Daoy (cell line): ENCODE measurements around the gene ACOT13. TPM values are rescaled to one million over a fixed set of nuclear protein-coding genes. Genes with fewer than 3 reads are reported as not detected.
"Not testable (repeated sequence)": the region's sequence is repeated elsewhere in the genome, so short reads cannot be mapped to it uniquely, and the experiment has no call there.

ENCODE experiments used
- DNase-seq: peaks from one replicate; pipeline ENCODE4 v3.0.0-alpha.2; 2015; ENCODE audit warnings: low read depth
- total RNA-seq: library from RNA; depleted of rRNA; stranded (reverse); fragments of >200 nt; shearing (Covaris generic); gene quantifications from 2 replicates; pipeline ENCODE4 v1.2.3, GENCODE V29; 2014

ACOT13 gene
- total RNA-seq, 1 experiment from 2014 or later, result 9.7 TPM

DNA sequence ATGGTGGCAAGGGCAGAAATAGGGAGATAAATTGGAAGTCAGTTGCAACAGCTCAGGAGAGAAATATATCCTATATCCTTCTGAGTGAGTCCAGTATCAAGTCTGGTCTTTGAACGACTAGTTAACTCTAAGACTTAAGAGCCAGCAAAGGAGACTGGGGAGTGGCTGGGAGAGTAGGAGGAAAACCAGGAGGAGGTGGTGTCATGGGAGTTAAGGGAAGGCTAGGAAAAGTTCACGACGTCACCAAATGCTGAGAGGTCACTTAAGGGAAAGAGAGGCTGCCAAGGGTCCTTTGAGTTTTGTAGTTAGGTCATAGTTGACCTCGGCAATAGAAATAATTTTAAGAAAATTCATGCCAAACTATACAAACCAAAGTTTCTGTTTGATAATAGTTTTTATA, 25.1 kb downstream of the ACOT13 start:
- DNase-seq, result no peak

DNA sequence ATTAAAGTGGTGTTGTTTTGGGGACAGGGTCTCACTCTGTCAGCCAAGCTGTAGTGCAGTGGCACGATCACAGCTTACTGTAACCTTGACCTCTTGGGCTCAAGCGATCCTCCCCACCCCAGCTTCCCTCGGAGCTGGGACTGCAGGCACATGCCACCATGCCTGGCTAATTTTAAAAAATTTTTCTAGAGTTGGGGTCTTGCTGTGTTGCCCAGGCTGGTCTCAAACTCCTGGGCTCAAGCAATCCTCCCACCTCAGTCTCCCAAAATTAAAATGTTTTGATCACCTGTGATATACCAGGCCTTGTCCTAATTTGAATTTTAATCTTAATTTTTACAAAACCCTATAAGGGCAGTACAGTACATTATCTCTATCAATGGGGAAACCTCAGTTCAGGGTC, 25.5 kb downstream of the ACOT13 start:
- no peak for DNase-seq

DNA sequence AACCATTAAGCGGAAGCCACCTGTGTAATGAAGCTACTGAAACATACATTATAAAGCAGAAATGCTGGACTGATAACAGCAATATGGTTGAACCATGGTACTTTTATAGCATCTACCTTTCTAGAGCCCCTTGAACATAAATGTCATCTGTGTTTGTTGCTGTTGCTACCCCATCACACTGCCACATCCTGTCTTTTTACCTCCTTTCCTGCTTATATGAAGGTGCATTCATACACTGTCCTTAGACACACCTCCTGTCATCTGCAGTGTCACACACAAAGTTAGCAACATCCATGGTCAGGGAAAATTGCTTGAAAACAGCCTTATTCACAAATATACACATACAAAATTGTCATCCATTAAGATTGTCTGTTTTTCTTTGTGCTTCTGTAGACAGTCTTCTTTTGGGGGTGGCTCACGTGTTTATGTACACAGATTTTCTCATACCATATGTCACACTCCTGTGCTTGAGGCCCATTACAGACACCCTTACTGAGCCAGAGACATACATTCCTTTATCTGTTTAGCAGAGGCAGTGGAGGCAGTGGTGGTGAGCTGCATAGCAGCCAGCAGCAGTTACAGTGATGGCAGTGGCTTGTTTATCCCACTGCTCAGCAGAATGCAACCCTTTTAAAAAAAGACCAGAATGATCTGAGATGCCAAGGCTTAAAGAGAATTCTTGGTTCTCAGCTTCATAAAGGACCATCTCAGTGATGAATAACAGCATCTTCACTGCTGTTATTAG, 26.1 kb downstream of the ACOT13 start:
- DNase-seq, result no peak

DNA sequence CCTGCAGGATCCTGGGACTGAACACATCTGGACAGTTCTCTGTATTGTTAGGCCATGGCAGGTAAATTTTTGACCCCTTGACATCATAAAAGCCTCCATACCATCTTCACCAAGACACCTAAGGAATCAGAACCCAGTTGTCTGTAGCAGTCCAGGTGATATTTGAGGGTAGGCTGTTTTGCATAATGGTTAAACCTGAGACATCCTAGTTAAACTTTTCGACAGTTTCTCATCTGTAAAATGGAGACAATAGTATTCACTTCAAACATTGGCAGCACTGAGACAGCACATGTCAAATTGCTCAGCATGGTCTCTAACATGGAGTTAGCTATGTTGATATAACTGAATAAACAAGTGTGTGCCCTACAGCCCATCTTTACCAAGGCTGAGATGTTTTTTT, 27.3 kb downstream of the ACOT13 start:
- DNase-seq, result no peak

DNA sequence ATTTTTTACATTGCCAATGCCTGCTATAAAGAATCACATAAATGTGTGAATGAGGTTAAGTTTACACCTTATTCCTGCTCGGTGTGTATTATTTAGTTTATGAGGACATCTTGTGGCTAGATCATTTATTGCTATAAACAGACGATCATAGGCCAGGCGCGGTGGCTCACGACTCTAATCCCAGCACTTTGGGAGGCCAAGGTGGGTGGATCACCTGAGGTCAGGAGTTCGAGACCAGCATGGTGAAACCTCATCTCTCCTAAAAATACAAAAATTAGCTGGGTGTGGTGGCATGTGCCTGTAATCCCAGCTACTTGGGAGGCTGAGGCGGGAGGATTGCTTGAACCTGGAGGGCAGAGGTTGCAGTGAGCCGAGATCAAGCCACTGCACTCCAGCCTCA, 28.8 kb downstream of the ACOT13 start:
- DNase-seq, result peak; percentile 23

DNA sequence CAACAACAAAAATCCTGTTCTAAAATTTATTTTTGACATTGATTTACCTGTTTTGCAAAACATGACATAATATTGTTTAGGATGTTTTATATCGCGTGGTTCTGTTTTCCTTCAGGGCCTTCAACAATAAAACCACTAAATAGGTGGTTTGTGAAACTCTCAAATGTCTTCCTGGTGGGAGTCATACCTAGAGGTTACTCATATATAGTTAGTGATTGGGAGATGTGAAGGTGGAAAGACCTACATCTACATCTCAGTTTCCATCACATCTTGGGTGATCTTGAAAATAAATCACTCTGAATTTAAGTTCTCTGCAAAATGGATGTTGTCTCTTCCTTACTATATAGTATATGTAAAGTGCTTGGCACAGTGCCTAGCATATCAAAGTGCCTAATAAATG, 29.2 kb downstream of the ACOT13 start:
- no peak for DNase-seq

DNA sequence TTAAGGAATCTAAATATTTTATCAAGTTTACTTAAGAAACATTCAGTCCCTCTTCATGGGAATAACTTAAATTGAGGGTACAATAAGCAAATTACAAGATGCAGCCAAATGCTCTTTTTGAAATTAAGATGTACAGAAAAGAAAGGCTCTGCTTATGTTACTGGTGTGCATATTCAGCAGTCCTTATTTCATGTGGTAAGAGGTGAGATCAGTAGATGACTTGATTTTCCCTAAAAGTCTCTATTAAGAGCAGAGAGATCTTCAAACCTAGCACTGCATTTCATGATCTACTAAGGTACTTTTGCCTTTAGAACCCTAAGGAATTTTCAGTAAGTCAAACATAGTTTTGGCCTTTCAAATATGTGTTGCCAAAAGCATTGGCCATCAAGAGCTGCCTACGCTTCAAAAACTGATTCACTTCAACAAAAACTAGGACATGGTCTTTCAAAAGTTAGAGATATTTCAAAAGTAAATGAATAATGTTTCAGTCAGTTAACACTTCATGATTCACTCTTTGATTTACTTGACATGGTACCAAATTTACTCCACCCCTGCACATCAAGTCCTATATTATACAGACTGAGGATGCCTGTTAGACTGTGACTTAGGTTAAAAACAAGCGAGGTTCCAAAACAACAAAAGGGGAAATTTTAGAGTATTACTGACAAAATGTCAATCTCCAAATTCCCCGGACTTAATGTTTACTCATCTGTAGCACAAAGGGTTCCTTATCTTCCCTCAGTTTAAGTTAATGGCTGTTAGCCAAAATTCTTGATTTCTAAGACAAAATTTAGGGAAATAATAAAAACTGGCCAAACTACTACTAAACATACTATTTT, 32.9 kb downstream of the ACOT13 start:
- no peak for DNase-seq

DNA sequence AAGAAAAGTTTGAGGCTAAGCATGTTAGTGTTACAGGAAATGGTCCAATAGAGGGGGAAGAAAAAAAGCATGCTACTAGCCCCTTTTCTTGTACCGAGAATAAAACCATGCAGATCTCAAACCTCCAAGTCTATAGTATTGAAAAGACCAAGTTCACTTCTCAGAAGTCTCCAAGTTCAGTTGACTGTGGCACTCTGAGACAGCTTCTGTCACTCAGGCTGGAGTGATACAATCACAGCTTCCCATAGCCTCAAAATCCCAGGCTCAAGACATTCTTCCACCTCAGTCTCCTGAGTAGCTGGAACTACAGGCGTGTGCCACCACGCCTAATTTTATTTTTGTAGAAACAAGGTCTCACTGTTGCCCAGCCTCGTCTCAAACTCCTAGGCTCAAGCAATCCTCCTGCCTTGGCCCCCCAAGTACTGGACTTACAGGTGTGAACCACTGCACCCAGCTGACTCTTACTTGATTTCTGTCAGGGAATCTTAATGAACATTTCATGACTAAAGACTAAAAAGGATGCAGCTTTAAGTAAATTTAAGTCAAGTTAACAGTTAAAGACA, 35.9 kb downstream of the ACOT13 start:
- DNase-seq, result no peak

DNA sequence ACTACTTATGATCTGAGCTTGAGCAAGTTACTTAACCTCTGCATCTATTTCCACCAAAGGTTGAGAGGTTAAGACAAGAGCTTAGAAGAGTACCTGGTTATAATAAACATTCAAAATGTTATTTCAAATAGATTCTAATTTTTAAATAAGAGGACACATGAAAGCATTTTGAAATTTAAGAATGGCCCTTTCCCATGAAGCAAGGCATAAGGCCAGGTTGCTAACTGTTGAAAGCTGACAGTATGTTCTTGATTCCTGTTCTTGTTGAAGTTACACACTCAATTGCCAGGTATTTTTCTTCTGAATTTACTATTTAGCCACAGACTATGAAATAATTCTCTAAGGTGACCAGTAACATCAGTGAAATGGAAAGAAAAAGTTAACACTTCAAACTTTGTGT, 37.6 kb downstream of the ACOT13 start:
- no peak for DNase-seq

DNA sequence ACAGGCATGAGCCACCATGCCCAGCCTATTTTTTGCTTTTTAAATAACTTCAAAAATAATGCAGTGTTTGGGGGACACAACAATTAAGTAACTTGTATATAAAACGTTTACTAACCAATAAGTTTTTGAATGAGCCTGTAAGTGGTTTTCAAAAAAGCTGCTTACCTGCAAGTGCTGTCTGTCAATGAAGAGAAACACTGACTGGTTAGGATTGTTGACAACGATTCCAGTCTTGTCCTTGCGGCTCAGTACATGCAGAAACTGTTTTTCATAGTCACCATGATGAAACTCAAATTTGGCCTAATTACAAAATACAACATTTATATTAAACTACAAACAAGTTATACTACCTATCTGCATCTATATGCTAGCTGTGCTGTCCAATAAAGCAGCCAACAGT, 41.7 kb downstream of the ACOT13 start:
- DNase-seq, result no peak

DNA sequence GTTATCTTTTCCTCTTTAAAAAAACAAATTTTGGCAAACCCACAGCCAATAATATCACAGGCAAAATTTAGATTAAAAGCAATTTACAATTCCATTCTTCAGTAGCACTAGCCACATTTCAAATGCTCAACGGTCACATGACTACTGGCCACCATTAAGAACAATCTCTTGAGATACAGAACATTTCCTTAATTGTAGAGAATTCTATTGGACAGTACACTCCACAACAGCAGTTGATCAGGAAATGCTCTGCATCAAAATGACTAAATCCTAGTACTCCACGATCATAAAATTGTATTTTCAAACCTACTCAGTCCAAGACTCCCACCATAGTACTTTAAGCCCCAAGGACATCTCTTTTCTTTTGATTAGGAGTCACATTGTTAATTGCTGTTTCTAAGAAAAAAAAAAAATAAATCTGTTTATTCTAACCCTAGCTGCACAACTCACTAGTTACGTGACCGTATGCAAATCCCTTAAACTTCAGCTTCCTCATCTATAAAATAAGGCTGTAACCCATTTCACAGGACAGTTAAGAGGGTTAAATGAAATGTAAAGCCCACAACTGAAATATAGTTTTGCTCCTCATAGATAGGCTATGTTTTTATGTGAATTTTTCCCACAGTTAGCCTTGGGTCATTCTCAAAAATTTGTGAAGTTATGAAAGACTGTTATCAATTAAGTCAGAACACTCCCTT, 42.3 kb downstream of the ACOT13 start:
- DNase-seq, result no peak

DNA sequence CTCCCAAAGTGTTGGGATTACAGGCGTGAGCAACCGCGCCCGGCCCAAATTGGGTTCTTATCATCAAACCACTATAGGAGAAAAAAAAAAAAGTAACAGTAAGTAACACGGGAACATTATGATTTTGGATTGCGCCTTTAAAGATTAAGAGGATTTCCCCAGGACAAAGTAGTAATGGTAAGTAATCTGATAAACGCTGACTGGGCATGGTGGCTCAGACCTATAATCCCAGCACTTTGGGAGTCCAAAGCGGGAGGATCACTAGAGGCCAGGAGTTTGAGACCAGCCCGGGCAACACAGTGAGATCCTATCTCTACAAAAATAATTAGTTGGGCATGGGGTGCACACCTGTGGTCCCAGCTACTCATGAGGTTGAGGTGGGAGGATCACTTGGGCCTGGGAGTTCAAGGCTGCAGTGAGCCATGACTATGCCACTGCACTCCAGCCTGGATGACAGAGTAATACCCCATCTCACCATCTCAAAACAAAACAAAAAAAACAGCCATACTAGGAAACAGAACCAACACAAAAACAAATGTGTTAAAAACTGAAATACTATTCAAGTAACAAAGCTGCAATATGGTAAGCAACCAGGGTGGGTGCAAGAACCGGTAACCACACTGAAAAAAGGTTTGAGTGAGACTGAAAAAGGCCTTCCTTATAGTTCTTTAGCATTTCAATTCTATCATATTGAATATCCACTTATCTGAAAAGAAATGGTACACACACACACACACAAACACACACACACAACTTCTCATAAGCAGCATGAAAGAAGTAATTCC, 43.8 kb downstream of the ACOT13 start:
- DNase-seq, result no peak

DNA sequence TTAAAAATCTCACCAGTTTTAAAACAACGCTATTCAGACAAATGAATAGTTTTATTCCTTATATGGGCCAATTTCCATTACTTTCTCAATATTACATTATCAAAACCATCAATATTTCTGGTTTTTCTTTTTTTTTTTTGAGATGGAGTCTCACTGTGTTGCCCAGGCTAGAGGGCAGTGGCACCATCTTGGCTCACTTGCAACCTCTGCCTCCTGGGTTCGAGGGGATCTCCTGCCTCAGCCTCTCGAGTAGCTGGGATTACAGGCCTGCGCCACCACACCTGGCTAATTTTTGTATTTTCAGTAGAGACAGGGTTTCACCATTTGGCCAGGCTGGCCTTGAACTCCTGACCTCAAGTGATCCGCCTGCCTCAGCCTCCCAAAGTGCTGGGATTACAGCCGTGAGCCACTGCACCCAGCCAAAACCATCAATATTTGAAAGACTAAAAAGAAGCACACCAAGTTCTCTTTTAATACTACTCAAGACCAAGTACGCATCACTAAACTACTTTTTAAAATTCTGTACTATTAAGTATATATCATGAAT, 49.8 kb downstream of the ACOT13 start:
- not testable (repeated sequence) for DNase-seq

DNA sequence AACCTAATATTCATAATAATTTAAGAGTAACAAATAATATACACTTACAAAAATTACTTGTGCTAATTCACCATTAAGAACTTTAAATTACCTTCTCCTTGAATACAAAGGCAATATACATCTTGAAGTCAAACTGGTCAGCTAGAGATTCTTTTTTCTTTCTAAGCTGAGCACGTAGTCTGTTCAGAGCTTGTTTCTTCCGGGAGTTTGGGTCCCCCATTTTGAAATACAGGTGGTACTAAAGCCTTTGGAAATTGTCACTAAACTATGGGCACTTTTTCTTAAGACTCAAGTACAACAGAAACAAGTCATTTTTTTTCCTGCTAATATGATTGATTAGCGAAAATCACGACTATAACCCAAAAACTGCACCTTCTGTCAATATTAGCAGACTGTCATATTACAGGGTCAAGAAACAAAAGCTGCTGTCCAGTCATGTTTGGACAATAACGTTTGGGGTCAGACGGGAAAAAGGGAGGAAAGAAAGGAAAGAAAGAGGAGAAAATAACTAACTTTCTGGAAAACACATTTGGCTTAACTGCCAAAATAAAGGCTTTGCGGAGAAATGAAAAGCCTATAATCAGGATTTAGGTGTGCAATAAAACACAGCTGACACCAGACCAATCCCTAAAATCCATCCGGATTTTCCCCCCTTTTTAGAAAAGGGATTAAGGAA, 51.7 kb downstream of the ACOT13 start:
- no peak for DNase-seq

DNA sequence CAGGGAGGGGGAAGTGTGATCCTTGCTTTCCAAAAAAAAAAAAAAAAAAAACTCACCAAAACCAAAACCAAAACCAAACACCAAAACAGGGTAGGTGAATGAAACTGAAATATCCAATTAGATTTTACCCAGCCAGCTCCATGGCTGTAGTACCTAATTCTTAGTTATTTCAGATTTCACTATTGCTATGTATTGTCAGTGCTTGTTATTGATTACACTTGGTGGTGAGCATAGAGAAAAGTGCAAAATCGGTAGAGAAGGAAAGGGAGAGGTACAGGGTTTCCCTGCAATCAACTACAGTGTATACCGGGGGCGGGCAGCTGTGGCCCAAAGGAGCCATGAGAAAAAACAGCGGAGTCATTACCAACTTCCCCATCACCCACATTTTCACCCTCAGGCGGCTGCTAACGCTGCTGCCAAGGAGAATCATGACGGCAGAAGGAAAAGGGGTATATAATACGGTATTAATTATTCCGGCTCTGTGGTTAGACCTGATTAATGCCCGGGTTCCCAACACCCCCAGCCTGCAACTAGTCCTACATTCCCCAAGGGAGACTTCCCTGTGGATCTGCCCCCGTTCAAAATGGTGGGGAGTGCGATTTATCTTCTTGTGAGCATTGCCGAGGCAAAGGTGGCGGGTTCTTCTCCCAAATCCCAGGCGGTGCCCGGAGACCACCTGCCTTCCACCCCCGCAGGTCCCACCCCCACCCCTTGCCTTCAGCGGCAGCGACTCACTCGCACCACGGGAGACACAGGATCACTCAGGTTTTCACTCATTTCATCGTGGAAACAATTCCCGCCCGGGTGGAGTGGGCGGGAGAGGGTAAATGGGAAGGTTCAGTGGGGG, 52.5 kb downstream of the ACOT13 start, which contains the start of gene C6orf62:
C6orf62 (minus strand) TSS at position 30 of the 847 bp plus-strand sequence. CDS start 486 bp downstream, outside the sequence.
- peak; percentile 60 for DNase-seq

DNA sequence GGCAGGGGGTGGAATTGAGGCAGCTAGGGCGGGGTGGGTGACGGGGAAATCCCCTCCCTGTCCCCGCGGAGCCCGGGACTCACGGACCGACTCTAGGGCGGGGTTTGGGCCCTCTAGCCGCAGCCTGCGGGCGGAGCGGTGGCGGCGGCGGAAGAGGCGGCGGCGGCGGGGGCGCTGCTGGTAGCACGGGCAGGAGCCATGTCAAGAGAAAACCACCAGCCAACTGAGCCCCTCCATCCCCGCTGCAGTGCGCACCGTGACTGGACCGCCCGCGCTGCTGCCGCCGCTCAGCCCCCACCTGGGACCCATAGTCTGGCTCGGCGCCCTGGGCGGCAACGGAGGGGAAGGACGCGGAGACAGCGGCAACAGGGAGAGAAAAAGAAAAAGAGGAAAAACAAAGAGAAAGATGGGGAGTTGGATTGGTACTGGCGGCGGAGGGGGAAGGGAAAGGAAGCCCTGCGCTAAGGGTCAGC, 53.3 kb downstream of the ACOT13 start:
- peak; percentile 72 for DNase-seq

DNA sequence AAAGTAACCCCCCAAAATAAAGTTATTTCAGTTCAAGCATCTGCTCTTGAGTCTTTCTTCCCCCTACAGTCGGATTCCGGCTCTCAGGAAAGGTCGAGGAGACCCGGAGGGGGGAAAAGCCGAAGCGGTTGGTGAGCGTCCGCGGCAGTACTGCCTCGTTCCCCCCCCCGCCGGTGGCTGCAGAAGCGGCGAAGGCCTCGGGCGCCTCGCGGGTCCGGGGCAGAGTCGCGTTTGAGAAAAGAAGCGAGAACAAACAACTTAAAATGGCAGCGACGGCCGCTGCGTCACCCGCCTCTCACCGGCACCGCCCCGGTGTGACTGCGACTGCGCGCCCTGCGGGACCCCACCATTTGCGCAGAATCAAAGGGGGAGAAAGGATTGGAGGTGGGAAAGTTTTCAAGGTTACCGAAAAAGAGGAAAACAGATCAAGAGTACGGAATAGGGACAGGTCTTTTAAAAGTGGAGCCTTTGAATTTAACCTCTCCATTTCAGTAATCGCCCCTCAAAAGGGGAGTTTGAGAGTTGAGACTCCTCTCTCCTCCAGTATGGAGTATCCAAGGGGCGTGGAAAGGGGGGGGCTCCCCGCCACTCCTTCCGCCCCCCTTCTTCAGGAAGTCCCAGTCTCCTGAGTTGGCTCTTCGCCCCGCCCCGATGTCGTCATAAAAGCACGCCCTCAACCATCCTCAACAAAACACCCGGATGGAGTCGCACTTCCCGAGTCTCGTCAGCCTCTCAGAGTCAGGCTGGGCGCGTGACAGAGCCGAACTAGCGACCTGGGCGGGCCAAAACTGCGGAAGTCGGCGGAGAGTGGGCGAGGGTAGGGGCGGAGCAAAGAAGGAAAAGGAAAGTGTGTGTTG, 54.0 kb downstream of the ACOT13 start:
- DNase-seq, result peak; percentile 100

DNA sequence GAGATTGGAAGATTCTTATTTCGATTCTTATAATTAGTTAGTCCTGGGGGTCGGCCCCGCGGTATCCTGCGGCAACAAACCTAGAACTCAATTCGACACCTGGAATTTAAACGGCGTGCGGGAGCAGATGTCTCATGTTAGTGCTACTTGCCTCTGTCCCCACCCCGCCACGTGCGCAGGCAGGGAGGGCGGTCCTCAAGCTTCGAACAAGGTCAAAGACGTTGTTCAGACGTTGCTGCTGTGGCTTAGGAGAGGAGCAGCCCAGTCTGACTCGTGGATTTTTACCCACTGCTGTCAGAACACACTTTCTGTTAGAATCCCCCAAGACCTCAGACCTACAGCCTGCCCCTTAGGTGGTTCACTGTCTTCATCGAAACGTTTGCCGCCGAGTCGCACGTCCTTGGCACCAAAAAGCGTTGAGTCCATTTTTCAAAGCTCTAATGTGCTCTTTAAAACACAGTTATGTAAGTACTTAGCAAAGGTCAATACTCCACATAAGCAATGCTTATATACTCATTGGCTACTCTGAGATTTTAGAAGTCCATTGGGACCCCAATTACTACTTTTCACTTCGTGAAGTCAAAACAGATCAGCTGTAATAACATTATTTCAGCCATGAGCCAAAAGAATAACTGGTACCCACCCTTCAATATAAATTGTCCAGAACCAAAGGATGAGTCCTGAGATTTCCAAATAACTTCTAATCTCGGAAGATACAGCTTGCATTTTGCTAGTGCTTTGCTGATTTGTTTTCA, 54.8 kb downstream of the ACOT13 start:
- DNase-seq, result no peak
